Astrocyte of the hippocampus (primary cell): ENCODE measurements around the gene NDUFAF8.

Source experiments
- DNase-seq: peaks from one replicate; pipeline ENCODE4 v3.0.0; 2011; ENCODE audit warnings: low read depth, low spot score

NDUFAF8 gene

GRCh38 chr17:81200695-81201580, 38.2 kb upstream of the NDUFAF8 start:
- peak; percentile 83 for DNase-seq

- no peak for DNase-seq
These were observed 36.8 kb upstream of the NDUFAF8 start for GRCh38 chr17:81202318-81202717.

GRCh38 chr17:81203136-81203535, 36.0 kb upstream of the NDUFAF8 start:
- no peak for DNase-seq

GRCh38 chr17:81204578-81204977, 34.5 kb upstream of the NDUFAF8 start:
- DNase-seq: no peak

DNA sequence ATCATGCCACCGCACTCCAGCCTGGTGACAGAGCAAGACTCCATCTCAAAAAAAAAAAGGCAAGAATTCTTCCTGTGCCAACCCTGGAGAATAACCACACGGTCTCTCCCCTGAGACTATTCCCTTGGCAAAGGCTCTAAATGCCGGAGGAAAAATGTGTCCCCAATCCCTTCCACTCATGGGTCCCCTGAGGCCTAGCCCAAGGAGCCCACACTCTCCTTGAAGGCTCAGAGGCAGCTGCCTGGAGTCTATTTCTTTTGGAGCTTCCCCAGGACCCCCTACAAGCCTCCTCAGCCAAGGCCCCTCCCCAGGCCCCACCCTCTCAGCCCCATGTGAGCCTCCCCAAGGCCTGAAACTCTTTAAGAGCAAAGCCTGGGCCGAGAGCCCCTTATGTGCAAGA, 33.0 kb upstream of the NDUFAF8 start:
- no peak for DNase-seq

DNA sequence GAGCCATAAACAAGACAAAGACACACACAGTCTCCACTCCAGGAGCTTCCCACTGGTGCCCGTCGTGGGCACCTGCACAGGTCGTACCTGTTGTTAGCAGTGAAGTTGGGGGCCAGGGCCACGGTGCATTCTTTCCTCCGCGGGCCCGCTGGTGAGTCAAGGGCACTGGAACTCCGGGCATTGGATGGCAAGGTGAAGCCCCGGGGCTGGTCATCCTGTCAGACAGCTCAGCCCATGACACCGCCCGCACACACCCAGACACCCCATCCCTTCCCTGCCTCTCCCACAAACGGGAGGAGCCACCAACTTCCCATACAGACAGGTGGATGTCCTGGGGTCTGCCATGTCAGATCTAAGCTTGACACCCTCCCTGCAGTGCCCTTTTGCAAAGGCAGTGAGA, 32.5 kb upstream of the NDUFAF8 start:
- no peak for DNase-seq

GRCh38 chr17:81207610-81208581, 31.2 kb upstream of the NDUFAF8 start:
- no peak for DNase-seq

DNA sequence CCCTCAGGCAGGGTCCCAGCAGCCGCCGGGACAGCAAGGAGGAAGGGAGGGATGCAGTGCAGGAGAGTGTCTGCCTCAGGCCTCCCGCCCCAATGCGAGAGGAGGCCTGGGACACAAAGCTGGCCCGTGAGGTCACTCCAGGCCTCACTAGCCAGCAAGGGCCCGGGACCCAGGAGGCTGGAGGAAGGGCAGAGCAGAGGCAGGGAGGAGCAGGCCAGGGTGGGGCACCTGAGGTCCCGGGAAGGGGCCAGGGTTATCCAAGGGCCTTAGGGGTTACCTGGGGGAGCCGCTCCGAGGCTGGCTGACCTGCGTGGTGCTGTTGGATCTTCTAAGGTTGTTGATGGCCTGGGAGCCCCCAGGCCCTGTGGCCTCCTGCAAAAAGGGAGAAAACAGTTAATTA, 30.5 kb upstream of the NDUFAF8 start:
- no peak for DNase-seq

- DNase-seq: no peak
These were observed 30.0 kb upstream of the NDUFAF8 start for GRCh38 chr17:81209141-81209540.

DNA sequence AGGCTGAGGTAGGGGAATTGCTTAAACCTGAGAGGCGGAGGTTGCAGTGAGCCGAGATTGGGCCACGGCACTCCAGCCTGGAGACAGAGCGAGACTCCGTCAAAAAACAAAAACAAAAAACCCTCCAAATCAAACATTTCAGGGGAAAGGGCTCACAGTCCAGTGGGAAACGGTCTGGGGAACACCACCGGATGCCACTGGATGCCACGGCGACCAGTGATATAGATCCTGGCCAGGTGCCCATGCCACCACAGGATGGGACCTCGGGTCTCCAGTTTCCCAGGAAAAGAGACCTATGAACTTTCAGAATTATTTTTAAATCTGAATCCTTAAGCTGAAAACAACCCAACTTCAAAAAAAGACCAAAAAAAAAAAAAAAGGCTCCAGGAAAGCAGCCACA, 28.7 kb upstream of the NDUFAF8 start:
- no peak for DNase-seq

DNA sequence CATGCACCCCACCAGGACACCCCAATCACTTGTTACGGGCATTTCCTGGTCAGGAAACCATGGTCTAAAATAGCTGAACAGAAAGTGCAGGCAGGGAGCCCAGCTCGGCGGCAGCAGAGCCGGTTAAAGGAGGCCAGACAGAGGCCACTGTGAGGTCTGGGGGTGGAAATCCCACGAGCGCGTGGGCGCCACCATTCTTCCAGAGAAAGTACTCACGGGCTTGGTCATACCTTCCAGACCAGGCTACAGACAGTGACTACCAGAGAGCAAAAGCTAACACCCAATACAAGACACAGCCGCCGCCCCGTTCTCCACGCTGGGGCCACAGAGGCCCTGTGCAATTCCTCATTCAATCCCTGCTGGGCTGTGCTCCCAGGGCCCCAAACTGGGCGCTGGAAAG, 28.2 kb upstream of the NDUFAF8 start:
- peak; percentile 17 for DNase-seq

DNA sequence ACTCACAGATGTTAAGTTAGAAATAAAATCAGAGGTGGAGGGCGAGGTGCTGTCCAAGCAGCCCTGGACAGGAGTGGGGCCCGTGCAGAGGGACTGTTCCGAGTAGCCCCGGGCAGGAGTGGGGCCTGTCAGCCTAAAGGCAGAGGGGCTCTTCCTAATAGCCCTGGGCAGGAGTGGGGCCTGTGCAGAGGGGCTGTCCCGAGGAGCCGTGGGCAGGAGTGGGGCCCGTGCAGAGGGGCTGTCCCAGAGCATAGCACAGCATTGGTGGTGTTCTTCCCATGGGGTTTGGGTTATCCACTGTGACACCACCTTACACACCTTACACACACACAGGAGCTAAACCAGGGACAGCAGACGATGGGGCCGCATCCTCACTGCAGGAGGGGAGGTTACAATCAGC, 26.8 kb upstream of the NDUFAF8 start:
- no peak for DNase-seq

- DNase-seq: no peak
These were observed 25.1 kb upstream of the NDUFAF8 start for GRCh38 chr17:81213978-81214377.

GRCh38 chr17:81217491-81217890, 21.6 kb upstream of the NDUFAF8 start:
- DNase-seq: no peak

DNA sequence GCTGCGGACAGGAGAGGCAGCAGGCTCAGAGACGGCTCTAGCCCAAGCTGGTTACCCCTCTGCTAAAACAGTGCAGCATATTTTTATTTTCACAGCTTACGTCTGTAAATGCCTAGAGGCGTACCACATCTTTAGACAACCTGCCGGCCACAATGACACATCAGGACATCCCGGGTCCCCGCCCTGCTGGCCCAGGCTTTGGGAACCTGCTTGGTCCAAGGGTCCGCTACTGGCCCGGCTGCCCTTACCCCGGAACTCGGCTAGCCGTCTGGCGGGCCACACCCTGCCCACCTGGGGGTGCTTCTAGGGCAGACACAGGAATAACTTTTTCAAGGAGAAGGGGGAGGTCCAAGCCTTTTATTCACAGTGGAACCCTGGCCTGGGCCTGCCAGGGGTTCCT, 20.7 kb upstream of the NDUFAF8 start:
- no peak for DNase-seq

- DNase-seq: no peak
These were observed 20.1 kb upstream of the NDUFAF8 start for GRCh38 chr17:81218991-81219390.

GRCh38 chr17:81219476-81220180, 19.5 kb upstream of the NDUFAF8 start:
- DNase-seq: no peak

GRCh38 chr17:81221371-81221841, 17.7 kb upstream of the NDUFAF8 start:
- DNase-seq: peak; percentile 45

DNA sequence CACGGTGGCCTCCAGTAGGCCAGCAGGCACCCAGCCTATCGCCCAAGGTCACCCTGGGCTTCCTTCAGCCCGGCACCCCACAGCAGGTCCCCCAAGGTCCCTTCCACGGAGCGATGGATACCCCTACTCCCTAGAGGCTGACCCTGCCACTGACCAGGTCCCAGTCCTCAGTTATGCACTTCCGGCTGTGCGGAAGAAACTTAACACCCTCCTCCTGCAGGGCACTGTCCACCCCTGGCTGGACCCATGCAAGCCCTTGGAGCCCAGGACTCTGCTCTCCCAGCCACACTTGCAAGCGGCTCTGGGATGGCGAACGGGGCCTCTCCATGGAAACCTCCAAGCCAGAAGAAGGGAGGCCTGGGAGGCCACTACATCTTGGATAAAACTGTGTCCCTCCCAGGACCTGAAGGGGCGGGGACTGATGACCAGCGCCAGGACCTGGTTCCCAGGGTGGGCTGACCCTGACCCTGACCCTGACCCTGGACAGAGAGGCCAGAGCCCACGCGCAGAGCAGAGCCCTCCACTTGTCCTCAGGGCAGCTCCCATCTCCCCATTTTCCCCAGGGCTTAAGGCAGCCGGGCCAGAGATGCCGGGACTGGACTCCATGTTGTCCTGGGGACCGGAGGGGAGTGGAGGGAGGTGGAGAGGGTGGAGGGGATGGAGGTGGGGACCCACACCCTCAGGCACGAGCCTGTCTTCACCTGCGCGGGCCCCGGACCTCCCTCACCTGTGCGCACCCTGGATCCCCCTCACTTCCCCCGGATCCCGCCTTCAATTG, 17.1 kb upstream of the NDUFAF8 start:
- DNase-seq: peak; percentile 19

DNA sequence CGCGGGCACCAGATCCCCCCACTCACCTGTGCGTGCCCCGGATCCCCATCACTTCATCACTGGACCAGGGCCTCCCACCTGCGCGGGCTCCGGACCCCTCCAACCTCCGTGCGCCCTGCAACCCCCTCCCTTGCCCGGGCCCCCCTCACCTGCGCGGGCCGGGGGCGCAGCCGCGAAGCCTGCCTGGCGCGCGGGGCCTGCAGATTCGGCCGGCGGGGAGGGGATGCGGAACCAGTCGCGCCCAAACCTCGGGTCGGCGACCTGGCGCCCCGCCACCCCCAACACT, 16.6 kb upstream of the NDUFAF8 start:
- no peak for DNase-seq
